Choroid plexus epithelial cell (primary cell): ENCODE measurements around the gene MARK2.

Experiments
- DNase-seq: peaks from one replicate; pipeline ENCODE4 v3.0.0-alpha.2; 2010; ENCODE audit warnings: low read depth
- H3K4me3 ChIP-seq: 2 replicates; pipeline ENCODE4 v1.5.1; 2011; ENCODE audit warnings: low read depth, mild to moderate bottlenecking, control low read depth, low read length, moderate library complexity
- TF ChIP-seq, protein P1 (sequence below): conservative IDR thresholded peaks from 2 replicates; pipeline ENCODE4 v1.5.1; 2011; ENCODE audit warnings: low read depth, mild to moderate bottlenecking, control low read depth, inconsistent platforms, low read length, moderate library complexity

Gene MARK2

DNA sequence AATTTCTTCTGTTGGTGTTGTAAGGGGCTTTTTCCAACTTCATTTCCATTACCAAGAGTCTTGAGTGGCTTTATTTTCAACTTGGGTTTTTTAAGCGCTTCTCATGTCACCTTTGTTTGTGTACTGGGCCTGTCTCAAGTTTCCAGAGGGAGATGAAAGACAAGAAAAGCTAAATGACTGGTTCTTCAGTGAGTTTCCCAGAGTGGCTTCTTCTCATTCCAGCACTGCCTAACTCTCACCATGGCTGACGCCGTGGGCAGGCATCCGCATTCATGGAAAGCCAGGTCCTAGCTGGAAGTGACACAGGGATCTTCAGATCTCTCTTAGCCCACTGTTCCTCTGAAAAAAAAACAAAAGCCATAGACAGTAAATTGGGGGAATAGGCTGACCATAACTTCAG is 28.6 kb downstream of the MARK2 start:
- TF ChIP-seq, protein P1, sequence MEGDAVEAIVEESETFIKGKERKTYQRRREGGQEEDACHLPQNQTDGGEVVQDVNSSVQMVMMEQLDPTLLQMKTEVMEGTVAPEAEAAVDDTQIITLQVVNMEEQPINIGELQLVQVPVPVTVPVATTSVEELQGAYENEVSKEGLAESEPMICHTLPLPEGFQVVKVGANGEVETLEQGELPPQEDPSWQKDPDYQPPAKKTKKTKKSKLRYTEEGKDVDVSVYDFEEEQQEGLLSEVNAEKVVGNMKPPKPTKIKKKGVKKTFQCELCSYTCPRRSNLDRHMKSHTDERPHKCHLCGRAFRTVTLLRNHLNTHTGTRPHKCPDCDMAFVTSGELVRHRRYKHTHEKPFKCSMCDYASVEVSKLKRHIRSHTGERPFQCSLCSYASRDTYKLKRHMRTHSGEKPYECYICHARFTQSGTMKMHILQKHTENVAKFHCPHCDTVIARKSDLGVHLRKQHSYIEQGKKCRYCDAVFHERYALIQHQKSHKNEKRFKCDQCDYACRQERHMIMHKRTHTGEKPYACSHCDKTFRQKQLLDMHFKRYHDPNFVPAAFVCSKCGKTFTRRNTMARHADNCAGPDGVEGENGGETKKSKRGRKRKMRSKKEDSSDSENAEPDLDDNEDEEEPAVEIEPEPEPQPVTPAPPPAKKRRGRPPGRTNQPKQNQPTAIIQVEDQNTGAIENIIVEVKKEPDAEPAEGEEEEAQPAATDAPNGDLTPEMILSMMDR: no peak
- H3K4me3 ChIP-seq: no peak overlapping the region
- no peak for DNase-seq

DNA sequence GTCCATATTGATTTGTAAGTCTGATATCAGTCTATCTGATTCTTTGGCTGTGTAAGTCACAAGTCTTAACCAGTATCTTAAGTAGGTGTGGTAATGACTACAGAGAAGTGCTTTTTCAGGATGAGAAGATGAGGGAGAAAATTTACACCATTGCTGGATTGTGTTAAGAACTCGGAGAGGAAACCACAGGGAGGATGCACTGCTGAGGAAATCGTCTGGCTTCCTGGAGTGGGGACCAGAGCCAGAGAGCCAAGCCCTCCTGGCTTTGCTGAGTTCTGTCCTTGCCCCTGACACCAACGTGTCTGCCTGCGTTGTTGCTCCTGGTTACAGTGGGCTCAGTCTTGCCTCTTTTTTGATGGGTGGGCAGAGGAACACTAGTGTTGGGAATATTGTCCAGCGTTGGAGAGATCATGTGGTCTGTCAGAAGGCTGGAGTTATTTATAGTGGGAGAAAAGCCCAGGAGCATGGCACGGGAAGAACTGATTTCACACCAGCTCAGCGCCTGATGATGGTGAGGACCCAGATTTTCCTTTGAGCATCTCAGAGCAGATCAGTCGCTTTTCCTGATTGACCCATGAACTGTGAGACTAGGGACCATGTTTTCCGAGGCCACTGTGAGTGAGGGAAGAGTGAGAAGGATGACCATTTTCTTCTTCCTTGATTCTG is 29.6 kb downstream of the MARK2 start:
- DNase-seq: peak; percentile 29
- no peak overlapping the region for H3K4me3 ChIP-seq

GRCh38 chr11:63869171-63869591 is 30.3 kb downstream of the MARK2 start:
- no peak overlapping the region for H3K4me3 ChIP-seq
- no peak for DNase-seq
- TF ChIP-seq, protein P1: no peak

More for the DNA sequence above, 29.6 kb downstream of the MARK2 start:
- TF ChIP-seq, protein P1: no peak

- H3K4me3 ChIP-seq: no peak overlapping the region
Measured at GRCh38 chr11:63869683-63870082, 30.8 kb downstream of the MARK2 start.

DNA sequence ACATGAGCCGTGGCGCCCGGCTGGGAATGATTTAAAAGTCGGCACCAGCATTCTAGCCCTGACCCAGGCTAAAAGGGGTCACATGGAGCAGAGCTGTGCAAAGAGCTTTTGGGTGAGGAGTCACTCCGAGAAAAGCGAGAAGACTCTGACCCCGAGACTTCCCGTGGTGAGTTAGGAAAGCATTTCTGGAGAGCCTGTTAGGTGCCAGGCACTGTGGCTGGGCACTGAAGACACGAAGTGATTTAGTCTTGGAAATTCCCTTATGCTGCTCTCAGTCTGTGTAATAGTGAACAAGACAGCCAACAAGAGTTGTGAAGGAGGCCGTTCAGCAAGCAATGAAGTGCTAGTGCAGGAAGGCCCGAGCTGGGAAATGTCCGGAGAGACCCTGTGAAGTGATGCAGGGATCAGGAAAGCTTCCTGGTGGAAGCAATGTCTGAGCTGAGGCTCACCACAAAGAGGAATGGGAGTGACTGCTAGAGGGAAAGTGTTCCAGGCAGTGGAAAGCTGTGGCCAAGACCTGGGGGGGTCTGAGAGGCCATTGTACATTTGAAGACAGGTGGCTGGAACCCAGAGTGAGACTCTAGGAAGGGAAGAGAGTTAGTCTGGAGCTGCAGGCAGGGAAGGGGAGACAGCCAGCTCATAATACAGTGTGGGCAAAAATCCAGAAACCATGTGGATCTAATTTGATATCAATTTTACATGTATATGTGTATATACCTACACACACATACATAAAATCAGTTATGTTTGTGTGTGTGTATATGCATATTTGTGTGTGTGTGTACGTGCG is 31.6 kb downstream of the MARK2 start:
- no peak overlapping the region for H3K4me3 ChIP-seq
- TF ChIP-seq, protein P1: no peak
- peak; percentile 39 for DNase-seq

More at GRCh38 chr11:63869683-63870082, 30.8 kb downstream of the MARK2 start:
- DNase-seq: no peak
- TF ChIP-seq, protein P1: no peak

- H3K4me3 ChIP-seq: no peak overlapping the region
- TF ChIP-seq, protein P1: peak; percentile 43
- peak; percentile 86 for DNase-seq
Measured at GRCh38 chr11:63871962-63872799, 33.3 kb downstream of the MARK2 start.
